HG02970 (cell line): ENCODE data around the gene LNX1.
"Not testable (repeated sequence)": the region's sequence is repeated elsewhere in the genome, so short reads cannot be mapped to it uniquely, and the experiment has no call there.

ENCODE experiments used
- ATAC-seq: cut with Tn5 transposase; IDR thresholded peaks from one replicate; pipeline ENCODE4 v1.9.1; 2021; ENCODE audit warnings: mild to moderate bottlenecking, moderate library complexity, moderate number of reproducible peaks; ENCODE audit not compliant: unreplicated experiment, low FRiP score

Gene LNX1

DNA sequence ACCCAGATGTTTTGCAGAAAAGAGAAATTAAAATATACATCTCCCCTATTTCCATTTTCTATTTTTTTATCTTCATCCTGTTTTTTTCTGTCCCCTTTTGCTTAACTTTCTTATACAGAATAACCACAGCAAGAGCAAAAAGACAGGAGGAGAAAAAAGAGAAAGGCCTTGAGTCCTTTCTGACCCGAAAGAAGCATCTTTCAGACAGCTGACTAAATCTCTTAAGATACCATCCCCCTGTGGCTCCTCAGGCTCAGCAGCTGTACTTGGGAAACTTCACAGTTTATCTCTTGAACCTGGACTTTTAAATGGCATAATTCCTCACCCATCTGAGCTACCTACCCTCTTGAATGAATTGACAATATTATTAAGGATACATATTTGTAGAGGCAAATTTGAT is 113.7 kb downstream of the LNX1 start:
- no peak for ATAC-seq

GRCh38 chr4:53477038-53477565 is 114.2 kb downstream of the LNX1 start:
- no peak for ATAC-seq

DNA sequence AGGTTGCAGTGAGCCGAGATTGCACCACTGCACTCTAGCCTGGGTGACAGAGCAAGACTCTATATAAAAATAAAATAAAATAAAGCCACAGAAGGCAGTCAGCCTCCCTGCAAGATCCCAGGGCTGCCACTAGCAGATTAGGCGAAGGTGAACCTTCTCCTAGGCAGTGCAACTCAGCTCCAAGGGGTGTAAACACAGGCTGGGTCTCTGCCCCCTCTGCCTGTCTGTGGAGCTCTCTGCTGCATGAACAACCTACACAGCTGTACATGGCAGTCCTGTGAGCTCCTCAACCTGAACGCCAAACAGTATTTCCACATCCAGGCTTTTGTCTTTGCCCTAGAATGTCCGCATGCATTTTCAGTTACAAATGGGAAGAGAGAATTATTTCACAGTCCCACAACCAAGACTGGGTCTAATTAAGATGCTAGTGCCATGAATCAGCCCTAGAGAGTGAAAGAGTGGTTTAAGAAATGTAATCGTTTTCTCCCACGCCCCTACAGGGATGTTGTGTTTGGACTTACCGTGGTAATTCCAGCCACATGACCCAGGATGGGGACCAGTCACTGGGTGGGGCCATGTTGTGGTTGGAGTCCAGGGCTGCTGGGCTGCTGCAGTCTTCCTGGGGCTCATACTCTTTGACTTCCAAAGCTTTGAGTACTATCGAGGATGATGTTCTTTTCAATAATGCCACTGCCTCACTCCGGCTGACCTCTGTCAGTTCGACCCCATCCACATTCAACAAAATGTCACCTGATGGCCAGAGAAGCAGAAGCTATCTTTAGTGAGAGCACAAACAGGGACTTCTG is 114.9 kb downstream of the LNX1 start:
- no peak for ATAC-seq

DNA sequence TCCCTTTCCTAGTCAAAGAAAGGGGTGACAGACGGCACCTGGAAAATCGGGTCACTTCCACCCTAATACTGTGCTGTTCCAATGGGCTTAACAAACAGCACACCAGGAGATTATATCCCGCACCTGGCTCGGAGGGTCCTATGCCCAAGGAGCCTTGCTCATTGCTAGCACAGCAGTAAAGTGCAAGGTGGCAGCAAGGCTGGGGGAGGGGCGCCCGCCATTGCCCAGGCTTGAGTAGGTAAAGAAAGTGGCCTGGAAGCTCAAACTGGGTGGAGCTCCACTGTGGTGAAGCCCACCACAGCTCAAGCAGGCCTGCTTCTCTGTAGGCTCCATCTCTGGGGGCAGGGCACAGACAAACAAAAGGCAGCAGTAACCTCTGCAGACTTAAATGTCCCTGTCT is 124.7 kb downstream of the LNX1 start:
- not testable (repeated sequence) for ATAC-seq

- ATAC-seq, result no peak
Measured at GRCh38 chr4:53465891-53466290, 125.4 kb downstream of the LNX1 start.

GRCh38 chr4:53465281-53465680 is 126.0 kb downstream of the LNX1 start:
- no peak for ATAC-seq

- ATAC-seq, result no peak
Measured at GRCh38 chr4:53463340-53463739, 127.9 kb downstream of the LNX1 start.

DNA sequence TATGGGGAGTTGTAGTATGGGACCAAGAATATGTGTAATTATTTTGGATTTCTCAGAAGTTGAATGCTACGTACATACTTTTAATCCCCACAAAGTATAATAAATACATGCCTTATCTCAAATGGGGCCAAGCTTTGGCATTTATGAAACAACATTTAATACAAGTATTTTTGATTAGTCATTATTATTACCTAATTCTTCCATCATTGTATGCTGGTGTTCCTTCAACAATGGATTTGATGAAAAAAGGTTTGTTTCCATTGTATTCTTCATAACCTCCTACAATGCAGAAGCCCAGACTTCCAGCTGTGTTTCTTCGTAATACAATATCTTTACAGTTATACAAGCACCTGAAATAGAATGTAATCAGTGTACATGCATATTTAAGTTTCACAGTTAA is 130.0 kb downstream of the LNX1 start:
- no peak for ATAC-seq

- ATAC-seq, result no peak
Measured at GRCh38 chr4:53459548-53459947, 131.7 kb downstream of the LNX1 start.

DNA sequence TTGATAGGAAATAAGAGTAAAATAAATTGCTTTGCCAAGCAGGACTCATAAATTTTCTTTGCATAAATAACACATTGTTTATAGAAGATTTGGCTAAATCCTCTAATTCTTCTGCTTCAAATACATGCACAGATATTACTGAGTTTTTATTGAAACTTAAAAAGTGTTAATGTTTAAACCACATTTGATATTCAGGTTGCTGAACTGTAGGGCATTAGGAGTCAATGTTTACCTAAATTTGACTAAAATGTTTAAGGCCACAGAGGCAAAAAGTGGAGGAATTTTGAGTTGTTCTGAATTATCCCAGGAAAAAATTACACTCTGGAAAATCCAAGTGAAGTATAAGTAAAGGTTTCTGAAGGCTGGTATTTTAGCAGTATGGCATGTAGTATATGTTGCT is 135.1 kb downstream of the LNX1 start:
- no peak for ATAC-seq

DNA sequence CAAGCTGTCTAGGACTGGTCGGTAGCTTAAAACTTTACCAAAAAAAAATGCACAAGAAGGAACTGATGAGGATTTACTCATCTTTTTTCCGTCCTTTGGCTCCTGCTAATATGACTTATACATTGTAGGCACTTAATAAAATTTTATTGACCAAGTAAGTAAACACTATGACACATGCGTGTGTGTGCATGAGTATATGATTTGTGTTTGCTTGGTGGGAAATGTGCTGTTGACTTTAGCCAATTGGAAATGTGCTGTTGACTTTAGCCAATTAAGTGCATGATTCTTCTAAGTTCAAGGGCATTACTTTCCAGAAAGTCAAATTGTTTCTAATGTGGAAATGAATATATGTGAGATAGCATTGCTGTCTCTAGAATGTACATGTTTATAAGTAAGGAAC is 135.5 kb downstream of the LNX1 start:
- no peak for ATAC-seq

GRCh38 chr4:53453385-53453784 is 137.9 kb downstream of the LNX1 start:
- ATAC-seq, result no peak

DNA sequence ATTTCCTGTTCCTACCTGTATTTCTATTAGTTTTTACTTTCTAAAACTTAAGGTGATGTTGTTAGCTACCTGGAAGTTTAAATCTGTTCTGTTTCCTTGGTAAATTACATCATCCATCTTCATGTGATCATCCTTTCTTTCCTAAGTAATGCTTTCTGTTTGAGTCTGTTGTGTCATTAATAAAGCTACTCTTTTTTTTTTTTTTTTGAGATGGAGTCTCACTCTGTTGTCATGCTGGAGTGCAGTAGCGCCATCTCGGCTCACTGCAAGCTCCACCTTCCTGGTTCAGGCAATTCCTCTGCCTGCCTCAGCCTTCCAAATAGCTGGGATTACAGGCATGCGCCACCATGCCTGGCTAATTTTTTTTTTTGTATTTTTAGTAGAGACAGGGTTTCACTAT is 140.5 kb downstream of the LNX1 start:
- ATAC-seq, result no peak

- ATAC-seq, result no peak
Measured at GRCh38 chr4:53444954-53445353, 146.3 kb downstream of the LNX1 start.

DNA sequence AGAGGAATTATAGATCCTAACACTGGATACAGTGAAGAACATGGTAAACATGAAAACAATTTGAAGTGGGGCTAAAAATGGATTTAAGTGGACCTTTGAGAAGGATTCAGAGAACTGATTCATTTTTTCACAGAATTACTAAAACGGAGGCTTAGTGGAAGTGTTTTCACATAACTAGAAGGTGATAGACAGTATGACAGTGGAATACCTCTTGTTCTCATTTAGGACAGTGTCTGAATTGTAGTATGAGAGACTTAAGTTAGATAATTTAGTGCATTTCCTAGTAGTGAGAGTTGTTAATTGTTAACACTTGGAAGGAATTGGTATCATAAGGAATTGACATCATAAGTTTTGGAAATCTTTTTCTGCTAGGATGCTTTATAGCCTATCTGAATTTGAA is 149.7 kb downstream of the LNX1 start:
- no peak for ATAC-seq

GRCh38 chr4:53436251-53436650 is 155.0 kb downstream of the LNX1 start:
- ATAC-seq, result no peak

DNA sequence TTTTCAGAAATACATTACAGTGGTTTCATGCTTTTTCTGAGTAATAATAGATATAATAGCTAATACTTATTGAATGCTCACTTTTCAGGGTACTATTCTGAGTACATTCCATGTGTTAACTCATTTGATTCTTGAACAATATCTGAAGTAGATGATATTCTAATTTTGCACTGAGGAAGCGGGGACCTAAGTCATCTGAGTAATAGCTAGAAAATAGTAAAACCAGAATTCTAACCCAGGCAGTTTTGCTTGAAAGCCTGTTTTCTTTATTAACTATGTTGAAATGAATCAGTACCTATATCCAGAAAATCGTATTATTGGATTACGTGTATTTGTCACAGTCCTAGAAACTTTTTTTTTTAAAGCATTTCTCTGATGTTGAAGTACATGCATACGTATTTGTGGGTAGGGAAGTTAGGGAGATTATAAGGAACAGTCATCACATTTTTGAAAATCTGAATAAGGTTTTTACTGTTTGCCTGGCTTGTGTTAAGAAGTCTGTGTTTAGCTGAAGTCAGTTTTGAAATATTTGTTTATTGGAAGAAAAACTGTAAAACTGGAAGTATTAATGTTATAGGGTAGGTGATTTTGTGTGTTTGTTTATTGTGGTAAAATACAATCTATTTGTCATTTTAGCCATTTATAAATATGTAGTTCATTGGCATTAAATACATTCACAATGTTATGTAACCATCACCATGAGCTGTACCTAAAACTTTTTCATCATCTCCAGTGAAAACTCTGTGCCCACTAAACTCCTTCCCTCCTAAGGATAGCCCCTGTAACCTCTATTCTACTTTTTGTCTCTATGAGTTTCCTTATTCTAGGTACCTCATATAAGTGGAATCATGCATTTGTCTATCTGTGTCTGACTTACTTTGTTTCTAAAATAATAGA is 158.5 kb downstream of the LNX1 start:
- ATAC-seq, result no peak

- no peak for ATAC-seq
Measured at GRCh38 chr4:53431052-53431451, 160.2 kb downstream of the LNX1 start.

DNA sequence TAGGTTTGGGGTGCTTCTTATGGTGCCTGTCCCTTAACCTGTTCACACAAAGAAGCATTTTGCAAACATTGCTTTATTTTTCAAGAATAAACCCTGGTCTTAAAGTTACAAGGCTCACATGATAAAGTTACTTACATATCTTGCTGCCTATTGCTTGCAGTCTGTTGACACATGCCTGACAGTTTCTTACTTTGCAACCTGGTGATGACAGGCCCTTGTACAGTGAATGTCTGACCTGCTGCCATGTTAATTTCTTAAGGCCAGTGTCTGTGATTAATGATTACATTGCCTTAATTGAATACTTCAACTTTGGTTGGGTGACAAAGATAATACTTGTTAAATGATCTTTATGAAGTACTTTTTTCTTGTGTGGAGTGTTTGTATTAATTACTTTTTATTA is 163.9 kb downstream of the LNX1 start:
- ATAC-seq, result no peak

GRCh38 chr4:53424280-53424679 is 167.0 kb downstream of the LNX1 start:
- ATAC-seq, result no peak

- ATAC-seq, result no peak
Measured at GRCh38 chr4:53422367-53422766, 168.9 kb downstream of the LNX1 start.
